Activated naive CD4-positive, alpha-beta T cell treated with anti-CD3 and anti-CD28 coated beads for 36 hours (primary cell): Measurements from ENCODE around the gene PCK1. TPM values are rescaled to one million over a fixed set of nuclear protein-coding genes. Genes with fewer than 3 reads are reported as not detected.

ENCODE experiments used
- CTCF ChIA-PET: fragments of 350-600 bp; sonication (Branson Sonifier 250); formaldehyde crosslinking; loops from one replicate; lab custom pipeline; 2021; ENCODE audit warnings: antibody characterized with exemption; lab: Charles Lee
- DNase-seq: peaks from one replicate; pipeline ENCODE4 v3.0.0-alpha.2; 2020
- H3K27ac Mint-ChIP-seq: one replicate; pipeline ENCODE4 v1.8.0; 2021; ENCODE audit warnings: mild to moderate bottlenecking, mixed read lengths
- H3K27me3 Mint-ChIP-seq: one replicate; pipeline ENCODE4 v1.8.0; 2021; ENCODE audit warnings: low read depth, mixed read lengths
- H3K36me3 Mint-ChIP-seq: one replicate; pipeline ENCODE4 v1.8.0; 2021; ENCODE audit warnings: low read depth, mixed read lengths
- H3K4me1 Mint-ChIP-seq: one replicate; pipeline ENCODE4 v1.8.0; 2021; ENCODE audit warnings: low read depth, mixed read lengths
- H3K4me3 Mint-ChIP-seq: one replicate; pipeline ENCODE4 v1.8.0; 2021; ENCODE audit warnings: mild to moderate bottlenecking, moderate library complexity, mixed read lengths
- H3K9me3 Mint-ChIP-seq: one replicate; pipeline ENCODE4 v1.8.0; 2021; ENCODE audit warnings: mixed read lengths
- intact Hi-C: fragments of 100-400 bp; cut with micrococcal nuclease; formaldehyde crosslinking; loops from one replicate; pipeline ENCODE4 v1.15.1; 2023
- total RNA-seq, 2 experiments: library from RNA; stranded (reverse); gene quantifications; one replicate each; pipeline ENCODE4 v1.2.3, GENCODE V29; 2021

PCK1 gene
- total RNA-seq, 2 experiments from 2014 or later: not detected

DNA sequence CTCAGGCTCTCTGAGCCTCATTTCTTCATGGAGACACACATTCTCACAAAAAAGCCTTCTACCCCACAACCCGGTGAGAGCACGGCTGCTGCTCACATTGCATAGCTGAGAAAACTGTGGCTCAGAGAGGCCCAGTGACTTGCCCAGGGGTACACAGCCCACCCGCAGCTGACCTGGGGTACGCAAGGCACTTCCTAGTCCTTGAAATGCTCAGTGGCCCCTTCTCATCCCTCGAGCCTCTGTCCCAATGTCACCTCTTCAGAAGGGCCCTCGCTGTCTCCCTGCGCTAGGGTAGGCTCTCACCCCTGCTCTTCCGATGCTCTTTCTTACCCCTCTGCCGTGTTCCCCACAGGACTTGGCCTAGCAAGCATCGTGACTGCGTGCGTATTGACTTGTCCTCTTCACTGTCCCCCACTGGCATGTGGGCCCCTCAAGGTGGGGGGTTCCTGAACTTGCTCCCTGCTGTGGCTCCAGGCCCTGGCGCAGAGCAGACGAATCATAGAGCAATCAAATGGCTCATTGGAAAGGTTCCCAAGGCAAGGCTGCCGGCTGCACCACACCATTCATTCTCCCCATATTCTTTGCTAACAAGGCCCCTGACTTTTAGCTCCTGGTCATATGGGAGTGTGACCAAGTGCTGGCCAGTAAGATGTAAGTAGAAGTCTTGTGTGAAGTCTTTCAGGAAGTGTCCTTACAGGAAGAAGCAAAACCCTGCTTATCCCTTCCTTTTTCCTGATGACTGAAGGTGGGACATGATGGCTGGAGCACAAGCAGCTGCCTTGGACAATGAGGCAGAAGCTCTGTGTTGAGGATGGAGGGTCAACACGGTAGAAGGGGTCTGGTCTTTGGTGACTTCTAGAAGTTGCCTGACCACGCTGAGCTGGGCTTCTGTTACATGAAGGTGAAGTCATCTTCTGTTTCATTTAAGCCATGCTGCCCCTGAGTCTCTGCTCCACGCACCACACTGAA lies 22.7 kb downstream of the PCK1 start:
- no peaks in the 10 kb centered on the region for H3K4me1 Mint-ChIP-seq
- no peak overlapping the region for H3K4me3 Mint-ChIP-seq
- CTCF ChIA-PET: interaction anchor here (1.3 to 1.6 kb wide), 3 partner anchors 13 to 81 kb away, joined by 3 to 5 read pairs (median 3); no protein-coding TSS in a partner anchor
- DNase-seq: no peak
- H3K36me3 Mint-ChIP-seq: no peaks in the 10 kb centered on the region
- H3K9me3 Mint-ChIP-seq: peaks cover 4% of the 10 kb centered on the region
- H3K27me3 Mint-ChIP-seq: peaks cover 45% of the 10 kb centered on the region
- intact Hi-C loops: no loop called here
- no peak overlapping the region for H3K27ac Mint-ChIP-seq

DNA sequence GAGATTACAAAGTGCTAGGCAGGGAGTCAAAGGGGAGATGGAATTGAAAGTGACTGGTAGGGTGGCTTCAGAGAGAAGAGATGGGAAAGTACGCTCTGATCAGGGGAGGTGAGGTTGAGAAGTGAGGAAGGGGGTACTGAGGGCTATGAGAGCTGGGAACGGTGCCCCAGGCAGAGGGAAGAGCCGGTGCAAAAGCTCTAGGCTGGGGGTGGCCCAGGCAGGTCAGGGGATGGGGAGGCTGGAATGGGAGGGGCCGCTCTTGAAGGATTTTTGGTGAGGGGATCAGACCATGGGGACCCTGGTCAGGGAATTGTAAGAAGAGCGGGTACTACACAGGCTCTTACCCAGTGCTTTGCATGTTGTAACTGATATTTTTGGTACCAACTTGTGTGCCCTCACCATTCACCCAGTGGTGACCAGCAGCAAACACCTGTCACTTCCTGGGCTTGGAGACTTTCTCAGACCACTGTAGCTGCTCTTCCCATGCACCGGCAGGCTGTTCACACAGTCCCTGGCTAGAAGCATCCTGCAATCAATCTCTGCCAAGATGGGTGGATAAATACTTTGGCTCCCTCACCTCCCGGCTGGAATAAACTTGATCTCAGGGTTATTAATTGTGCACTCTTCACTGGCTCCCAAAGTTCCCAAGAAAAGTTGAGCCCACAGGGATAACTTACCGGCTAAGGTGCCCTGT lies 24.0 kb downstream of the PCK1 start:
- Mint-ChIP-seq H3K36me3 (no peaks in the 10 kb centered on the region), H3K9me3 (peaks cover 4% of the 10 kb centered on the region), H3K4me3 (no peak overlapping the region), H3K4me1 (no peaks in the 10 kb centered on the region), H3K27ac (no peak overlapping the region), H3K27me3 (peaks cover 40% of the 10 kb centered on the region)
- intact Hi-C loops: no loop called here
- CTCF ChIA-PET: interaction anchor here (1.4 kb wide), 2 partner anchors 11 to 86 kb away, joined by 3 to 4 read pairs; no protein-coding TSS in a partner anchor
- DNase-seq: no peak

DNA sequence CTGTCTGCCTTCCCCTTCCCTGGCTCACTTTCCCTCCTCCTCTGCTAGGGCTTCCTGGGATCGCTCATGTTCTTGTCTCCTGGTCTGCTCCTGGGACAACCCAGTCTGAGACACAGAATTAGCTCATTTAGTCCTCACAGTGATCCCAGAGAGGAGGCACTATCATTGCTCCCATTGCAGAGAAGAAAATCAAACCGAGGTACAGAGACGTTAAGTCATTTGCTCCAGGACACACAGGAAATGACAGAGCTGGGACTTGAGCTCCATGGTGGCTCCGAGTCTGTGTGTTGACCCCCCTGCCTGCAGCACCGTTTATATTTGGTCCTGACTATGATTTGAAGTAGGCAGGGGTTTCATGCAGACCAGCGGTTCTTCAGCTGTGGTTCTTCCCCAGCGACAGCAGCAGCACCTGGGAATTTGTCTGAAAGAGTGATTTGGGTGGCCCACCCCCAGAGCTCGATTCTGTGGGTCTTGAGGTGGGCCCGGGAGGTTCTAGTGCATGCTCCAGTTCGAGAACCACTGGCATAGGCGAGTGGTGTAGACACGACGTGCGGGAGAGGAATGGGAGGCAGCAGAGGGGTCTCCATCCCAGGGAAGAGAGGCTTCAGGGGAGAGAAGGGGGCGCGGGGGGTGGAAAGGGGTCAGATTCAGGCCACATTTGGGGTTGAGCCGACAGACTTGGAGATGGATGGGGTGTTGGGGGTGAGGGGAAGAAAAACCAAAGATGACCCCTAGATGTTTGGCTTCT lies 24.7 kb downstream of the PCK1 start:
- Mint-ChIP-seq H3K9me3 (peaks cover 4% of the 10 kb centered on the region), H3K36me3 (no peaks in the 10 kb centered on the region), H3K27ac (no peak overlapping the region), H3K4me3 (no peak overlapping the region), H3K27me3 (peaks cover 33% of the 10 kb centered on the region), H3K4me1 (no peaks in the 10 kb centered on the region)
- CTCF ChIA-PET: interaction anchor here (1.4 kb wide), 2 partner anchors 11 to 87 kb away, joined by 3 to 4 read pairs; no protein-coding TSS in a partner anchor
- intact Hi-C loops: no loop called here
- no peak for DNase-seq

- Mint-ChIP-seq H3K4me1 (no peaks in the 10 kb centered on the region), H3K4me3 (no peak overlapping the region), H3K36me3 (no peaks in the 10 kb centered on the region), H3K27ac (no peak overlapping the region), H3K27me3 (peaks cover 26% of the 10 kb centered on the region), H3K9me3 (peaks cover 4% of the 10 kb centered on the region)
- intact Hi-C loops: no loop called here
- DNase-seq: no peak
- CTCF ChIA-PET: no interaction called here
Observed at GRCh38 chr20:57586370-57586793, 25.5 kb downstream of the PCK1 start.

DNA sequence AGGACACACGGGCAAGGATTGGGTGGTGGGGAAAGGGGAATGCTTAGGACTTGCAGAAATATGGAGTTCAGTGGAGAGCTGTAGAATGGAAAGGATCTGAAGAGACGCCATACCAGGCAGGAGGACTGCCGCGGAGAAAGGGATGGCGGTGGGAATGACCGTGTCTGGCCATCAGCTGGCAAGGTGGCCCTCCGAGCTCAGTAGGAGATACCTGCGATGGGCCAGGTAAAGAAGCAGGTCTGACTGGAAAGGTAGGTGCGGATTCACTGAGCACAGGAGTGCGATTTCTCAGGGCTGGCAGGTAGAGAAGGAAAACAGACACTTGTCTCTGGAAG lies 26.0 kb downstream of the PCK1 start:
- no peak for DNase-seq
- Mint-ChIP-seq H3K9me3 (peaks cover 4% of the 10 kb centered on the region), H3K36me3 (no peaks in the 10 kb centered on the region), H3K4me1 (no peaks in the 10 kb centered on the region), H3K4me3 (no peak overlapping the region), H3K27ac (no peak overlapping the region), H3K27me3 (peaks cover 21% of the 10 kb centered on the region)
- CTCF ChIA-PET: no interaction called here
- intact Hi-C loops: no loop called here

GRCh38 chr20:57587278-57587988 lies 26.5 kb downstream of the PCK1 start:
- CTCF ChIA-PET: no interaction called here
- H3K4me1 Mint-ChIP-seq: no peaks in the 10 kb centered on the region
- peaks cover 16% of the 10 kb centered on the region for H3K27me3 Mint-ChIP-seq
- no peak for DNase-seq
- H3K27ac Mint-ChIP-seq: no peak overlapping the region
- intact Hi-C loops: no loop called here
- no peaks in the 10 kb centered on the region for H3K36me3 Mint-ChIP-seq
- H3K9me3 Mint-ChIP-seq: peaks cover 4% of the 10 kb centered on the region
- no peak overlapping the region for H3K4me3 Mint-ChIP-seq

- no peak overlapping the region for H3K4me3 Mint-ChIP-seq
Observed at GRCh38 chr20:57587989-57588377, 27.1 kb downstream of the PCK1 start.

DNA sequence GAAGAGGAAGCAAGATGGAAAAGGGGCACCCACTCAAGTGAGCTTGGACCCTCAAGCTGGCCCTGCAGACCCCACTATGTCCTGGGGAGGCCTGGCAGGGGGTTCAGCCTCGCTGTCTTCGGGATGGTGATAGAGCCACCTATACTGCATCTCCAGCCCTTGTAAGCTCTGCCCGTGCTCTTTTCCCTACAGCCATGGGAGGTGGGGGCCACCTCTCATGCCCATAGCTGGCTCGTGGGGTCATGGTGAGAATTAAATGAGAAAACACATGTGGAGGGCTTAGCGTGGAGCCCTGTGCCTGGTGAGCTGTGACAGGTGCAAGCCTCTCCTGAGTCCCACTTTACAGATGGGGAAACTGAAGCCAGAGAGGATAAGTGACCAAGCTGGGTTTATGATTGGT lies 27.7 kb downstream of the PCK1 start:
- Mint-ChIP-seq H3K9me3 (peaks cover 4% of the 10 kb centered on the region), H3K4me1 (no peaks in the 10 kb centered on the region), H3K27me3 (peaks cover 14% of the 10 kb centered on the region), H3K36me3 (no peaks in the 10 kb centered on the region), H3K4me3 (no peak overlapping the region), H3K27ac (no peak overlapping the region)
- DNase-seq: no peak
- CTCF ChIA-PET: no interaction called here
- intact Hi-C loops: no loop called here

More at GRCh38 chr20:57587989-57588377, 27.1 kb downstream of the PCK1 start:
- DNase-seq: no peak
- H3K27ac Mint-ChIP-seq: no peak overlapping the region
- peaks cover 4% of the 10 kb centered on the region for H3K9me3 Mint-ChIP-seq
- intact Hi-C loops: no loop called here
- CTCF ChIA-PET: no interaction called here
- no peaks in the 10 kb centered on the region for H3K4me1 Mint-ChIP-seq
- peaks cover 16% of the 10 kb centered on the region for H3K27me3 Mint-ChIP-seq
- H3K36me3 Mint-ChIP-seq: no peaks in the 10 kb centered on the region

DNA sequence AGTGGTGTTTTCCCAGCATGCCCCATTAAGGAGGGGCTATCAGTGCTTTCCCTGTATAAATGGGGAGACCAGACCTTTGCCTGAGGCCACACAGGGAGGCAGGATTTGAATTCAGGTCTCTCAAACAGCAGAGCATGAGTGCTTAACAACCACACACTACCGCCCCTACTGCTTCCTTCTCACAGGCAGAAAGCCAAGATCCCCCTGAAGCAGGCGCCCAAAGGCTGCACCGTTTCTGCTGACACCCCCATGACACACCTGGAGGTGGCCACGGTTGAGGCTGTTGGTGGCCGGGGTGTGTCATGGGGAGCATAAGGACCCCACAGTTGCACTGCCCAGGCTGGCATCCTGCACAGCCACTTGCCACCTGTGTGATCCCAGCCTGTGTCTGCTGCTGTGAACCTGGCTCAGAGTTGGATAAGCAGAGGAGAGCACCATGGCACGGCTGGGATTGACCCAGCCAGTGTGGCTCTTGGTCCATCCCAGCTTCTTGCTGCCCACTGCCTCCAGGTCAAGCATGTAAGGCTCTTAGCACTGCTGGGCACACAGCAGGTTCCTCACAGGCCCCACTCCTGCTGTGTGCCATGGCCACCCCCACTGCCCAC lies 28.3 kb downstream of the PCK1 start:
- no peak overlapping the region for H3K4me3 Mint-ChIP-seq
- CTCF ChIA-PET: no interaction called here
- peaks cover 4% of the 10 kb centered on the region for H3K9me3 Mint-ChIP-seq
- H3K36me3 Mint-ChIP-seq: no peaks in the 10 kb centered on the region
- H3K27me3 Mint-ChIP-seq: peaks cover 11% of the 10 kb centered on the region
- H3K4me1 Mint-ChIP-seq: no peaks in the 10 kb centered on the region
- DNase-seq: no peak
- H3K27ac Mint-ChIP-seq: no peak overlapping the region
- intact Hi-C loops: no loop called here

DNA sequence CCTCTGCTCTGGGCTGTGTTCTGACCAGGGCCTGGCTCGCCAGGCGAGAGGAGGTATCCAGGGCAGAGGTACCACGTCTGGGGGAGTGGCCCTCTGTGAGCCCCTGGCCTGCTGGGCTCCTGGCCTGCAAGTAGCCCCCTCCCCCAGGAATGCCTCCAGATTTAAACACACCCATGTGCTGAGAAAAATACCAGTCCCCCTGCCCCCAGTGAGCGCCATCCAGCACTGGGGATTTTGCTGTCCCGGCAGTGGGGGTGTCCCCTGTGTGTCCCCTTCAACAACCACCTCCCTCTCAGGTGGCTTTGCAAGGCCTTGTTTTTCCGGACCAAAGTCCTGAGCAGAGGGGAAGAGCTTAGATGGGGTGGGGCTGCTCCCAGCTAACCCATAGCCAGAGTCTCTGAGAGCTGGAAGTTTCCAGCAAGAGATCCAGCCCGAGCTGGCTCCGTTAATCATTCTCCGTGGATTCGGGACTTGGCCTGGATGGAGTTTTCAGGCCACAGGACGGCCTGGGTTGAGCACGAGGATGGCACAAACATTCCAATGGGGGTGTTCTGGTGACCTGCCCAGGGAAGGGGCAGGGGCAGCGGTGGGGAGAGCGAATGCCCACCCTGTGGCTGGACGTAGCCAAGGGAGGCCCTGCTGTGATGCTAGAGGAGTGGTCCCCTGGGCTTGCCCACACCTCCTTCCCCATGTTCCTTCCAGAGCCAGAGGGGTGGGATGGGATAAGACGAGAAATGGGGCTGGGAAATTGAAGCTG lies 29.0 kb downstream of the PCK1 start:
- H3K9me3 Mint-ChIP-seq: peaks cover 4% of the 10 kb centered on the region
- DNase-seq: no peak
- no peak overlapping the region for H3K27ac Mint-ChIP-seq
- H3K4me3 Mint-ChIP-seq: no peak overlapping the region
- no peaks in the 10 kb centered on the region for H3K4me1 Mint-ChIP-seq
- H3K27me3 Mint-ChIP-seq: peaks cover 5% of the 10 kb centered on the region
- no peaks in the 10 kb centered on the region for H3K36me3 Mint-ChIP-seq
- CTCF ChIA-PET: no interaction called here
- intact Hi-C loops: no loop called here
